ENCODE data around the gene HOXA6. TPM values are rescaled to one million over a fixed set of nuclear protein-coding genes. Genes with fewer than 3 reads are reported as not detected.

Gene HOXA6
- polyA plus RNA-seq, 2 of the 4 experiments (the other 2 are of a cell fraction), result 0.90 to 2.1 TPM

- ATAC-seq (no peak), DNase-seq (ENCODE audit: low read depth in 1 of 2, low spot score in 1 of 2) (no peak), FAIRE-seq (no peak)
- TF ChIP-seq CHD2 (IDR thresholded peaks at IDR 0.05; ENCODE audit: low read length, partially characterized antibody), result no peak
- TF ChIP-seq PHF8 (IDR thresholded peaks at IDR 0.05; ENCODE audit: borderline replicate concordance, low read depth), result no peak
- no peak for TF ChIP-seq RCOR1 (IDR thresholded peaks at IDR 0.05; ENCODE audit: low read depth, low read length)
- TF ChIP-seq HOXB13 (CRISPR knock-in tag; IDR thresholded peaks at IDR 0.05; ENCODE audit: low read depth), result no peak
- TF ChIP-seq CHD4 (IDR thresholded peaks at IDR 0.05; ENCODE audit: borderline replicate concordance), result no peak
- no peak for TF ChIP-seq TFCP2L1 (CRISPR knock-in tag; IDR thresholded peaks at IDR 0.05)
- TF ChIP-seq SREBF2 (IDR thresholded peaks at IDR 0.05), result no peak
- TF ChIP-seq MYC (IDR thresholded peaks at IDR 0.05; ENCODE audit: borderline replicate concordance, low read length), result no peak
- no peak for TF ChIP-seq ZSCAN20 (CRISPR knock-in tag; IDR thresholded peaks at IDR 0.05)
- TF ChIP-seq POLR2A (IDR thresholded peaks at IDR 0.05; ENCODE audit: low read length), result no peak
- TF ChIP-seq CBX2 (IDR thresholded peaks at IDR 0.05; ENCODE audit: borderline replicate concordance, low read depth), result no peak
- H3K4me2 ChIP-seq, result no peak overlapping the region
- no peak overlapping the region for H3K27ac ChIP-seq
- no peak overlapping the region for H3K4me3 ChIP-seq
- no peaks in the 10 kb centered on the region for H3K9me3 ChIP-seq
- ChIA-PET CTCF (interaction anchor here (1.7 to 3.7 kb wide), 2 partner anchors 11 to 33 kb away, joined by 6 to 20 read pairs; partner anchors contain the start of gene HOXA1), POLR2A (no interaction called here)
- 93% methylated on average over 30 of the region's 47 CpGs for WGBS (ENCODE audit: missing lambda C conversion rate)
- H3K4me1 ChIP-seq, result peaks cover 30% of the 10 kb centered on the region
These were observed 39.9 kb downstream of the HOXA6 start for GRCh38 chr7:27107391-27108381.

- no peak for TF ChIP-seq EHMT2 (IDR thresholded peaks at IDR 0.05; ENCODE audit: low read depth)
- TF ChIP-seq HMGXB4 (CRISPR knock-in tag; IDR thresholded peaks at IDR 0.05; ENCODE audit: borderline replicate concordance), result no peak
- no peak for TF ChIP-seq JUNB (IDR thresholded peaks at IDR 0.05)
- no peak for TF ChIP-seq NPAS2 (CRISPR knock-in tag; IDR thresholded peaks at IDR 0.05; ENCODE audit: borderline replicate concordance)
- TF ChIP-seq HOXB13 (CRISPR knock-in tag; IDR thresholded peaks at IDR 0.05; ENCODE audit: low read depth), result no peak
- TF ChIP-seq FOSL2 (IDR thresholded peaks at IDR 0.05), result no peak
- TF ChIP-seq FOSL2 (CRISPR knock-in tag; IDR thresholded peaks at IDR 0.05), result no peak
- no peak for TF ChIP-seq EHF (CRISPR knock-in tag; IDR thresholded peaks at IDR 0.05)
- TF ChIP-seq CHD4 (IDR thresholded peaks at IDR 0.05; ENCODE audit: borderline replicate concordance), result no peak
- TF ChIP-seq FOXS1 (CRISPR knock-in tag; IDR thresholded peaks at IDR 0.05), result no peak
- no peak for TF ChIP-seq HOXB5 (CRISPR knock-in tag; IDR thresholded peaks at IDR 0.05)
- no peak for TF ChIP-seq EP300 (IDR thresholded peaks at IDR 0.05)
- TF ChIP-seq ZFP36 (IDR thresholded peaks at IDR 0.05; ENCODE audit: borderline replicate concordance, partially characterized antibody), result no peak
- no peak for TF ChIP-seq HEYL (CRISPR knock-in tag; IDR thresholded peaks at IDR 0.05)
- no peak for TF ChIP-seq RFX5 (IDR thresholded peaks at IDR 0.05)
- TF ChIP-seq NR3C1 (IDR thresholded peaks at IDR 0.05), result no peak
- no peak for TF ChIP-seq PHF8 (IDR thresholded peaks at IDR 0.05; ENCODE audit: borderline replicate concordance, low read depth)
- TF ChIP-seq PBX3 (IDR thresholded peaks at IDR 0.05), result no peak
- TF ChIP-seq ELK1 (IDR thresholded peaks at IDR 0.05; ENCODE audit: low read depth, low read length), result no peak
- no peak for TF ChIP-seq RNF2 (IDR thresholded peaks at IDR 0.05; ENCODE audit: borderline replicate concordance, low read depth)
- DNase-seq (ENCODE audit: low read depth in 1 of 2, low spot score in 1 of 2) (no peak), ATAC-seq (no peak), FAIRE-seq (no peak)
- Histone ChIP-seq H3K4me1 (peaks cover 26% of the 10 kb centered on the region), H3K4me2 (no peak overlapping the region), H3K27ac (no peak overlapping the region), H3K9me3 (no peaks in the 10 kb centered on the region), H3K4me3 (no peak overlapping the region)
- ChIA-PET CTCF (interaction anchor here (1.5 to 3.7 kb wide), 3 partner anchors 10 to 37 kb away, joined by 4 to 20 read pairs (median 4); partner anchors contain the start of genes HOXA1 and HOXA5), POLR2A (no interaction called here)
- WGBS (ENCODE audit: missing lambda C conversion rate), result 94% methylated on average over 14 of the region's 14 CpGs
These were observed 40.7 kb downstream of the HOXA6 start for GRCh38 chr7:27106901-27107240.
